ENCODE data around the gene CHCHD6.

DNA sequence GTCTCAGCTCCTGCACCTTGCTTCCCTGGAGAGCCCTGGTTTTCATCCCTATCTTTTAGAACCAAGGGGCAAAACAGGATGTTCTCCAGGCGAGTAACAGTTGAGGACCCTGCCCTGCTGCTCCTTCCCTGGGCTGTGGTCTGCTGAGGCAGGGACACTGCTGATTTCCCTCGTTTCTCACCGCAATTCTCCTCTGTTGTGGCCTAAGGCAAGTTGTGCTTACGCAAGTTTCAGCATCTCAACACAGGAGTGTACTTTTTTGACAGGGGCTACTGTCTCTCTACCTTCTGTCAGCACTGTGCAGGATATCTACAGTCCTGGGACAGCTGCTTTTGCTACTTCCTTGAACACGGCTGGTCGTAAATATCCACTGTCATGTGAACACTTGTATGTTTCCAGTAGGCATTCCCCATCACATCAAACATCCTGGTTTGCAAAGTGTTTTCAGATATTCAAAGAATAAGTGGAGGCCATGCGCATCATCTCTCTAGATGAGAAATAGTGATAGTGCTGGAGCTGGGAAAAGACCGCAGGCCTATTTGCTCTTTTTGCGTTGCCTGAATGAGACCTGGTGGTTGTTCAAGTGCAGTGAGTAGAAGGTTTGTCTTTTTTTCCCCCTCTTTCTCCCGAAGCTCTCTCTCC is 168.8 kb downstream of the CHCHD6 start:
- TF ChIP-seq, protein P1, sequence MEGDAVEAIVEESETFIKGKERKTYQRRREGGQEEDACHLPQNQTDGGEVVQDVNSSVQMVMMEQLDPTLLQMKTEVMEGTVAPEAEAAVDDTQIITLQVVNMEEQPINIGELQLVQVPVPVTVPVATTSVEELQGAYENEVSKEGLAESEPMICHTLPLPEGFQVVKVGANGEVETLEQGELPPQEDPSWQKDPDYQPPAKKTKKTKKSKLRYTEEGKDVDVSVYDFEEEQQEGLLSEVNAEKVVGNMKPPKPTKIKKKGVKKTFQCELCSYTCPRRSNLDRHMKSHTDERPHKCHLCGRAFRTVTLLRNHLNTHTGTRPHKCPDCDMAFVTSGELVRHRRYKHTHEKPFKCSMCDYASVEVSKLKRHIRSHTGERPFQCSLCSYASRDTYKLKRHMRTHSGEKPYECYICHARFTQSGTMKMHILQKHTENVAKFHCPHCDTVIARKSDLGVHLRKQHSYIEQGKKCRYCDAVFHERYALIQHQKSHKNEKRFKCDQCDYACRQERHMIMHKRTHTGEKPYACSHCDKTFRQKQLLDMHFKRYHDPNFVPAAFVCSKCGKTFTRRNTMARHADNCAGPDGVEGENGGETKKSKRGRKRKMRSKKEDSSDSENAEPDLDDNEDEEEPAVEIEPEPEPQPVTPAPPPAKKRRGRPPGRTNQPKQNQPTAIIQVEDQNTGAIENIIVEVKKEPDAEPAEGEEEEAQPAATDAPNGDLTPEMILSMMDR (IDR thresholded peaks at IDR 0.05; ENCODE audit: insufficient read depth, low read length, poor library complexity, severe bottlenecking): no peak
- no peak for TF ChIP-seq EZH2phosphoT487 (conservative IDR thresholded peaks at IDR 0.05; ENCODE audit: low read length)
